GM10248 (cell line): ENCODE results near the gene DCTN2.

ENCODE experiments used
- CTCF ChIA-PET: fragments of 300-600 bp; sonication (Branson Sonifier 250); formaldehyde crosslinking; extraction: SDS; loops from one replicate; lab custom pipeline; 2021; ENCODE audit warnings: antibody characterized with exemption; lab: Yijun Ruan, JAX
- POLR2A ChIA-PET: fragments of 350-650 bp; sonication (Branson Sonifier 250); formaldehyde crosslinking; extraction: SDS; loops from one replicate; lab custom pipeline; 2020; ENCODE audit warnings: antibody characterized with exemption; lab: Yijun Ruan, JAX
- DNase-seq: peaks from one replicate; pipeline ENCODE4 v3.0.0; 2012; ENCODE audit errors: extremely low spot score
- CTCF ChIP-seq: IDR thresholded peaks from 2 replicates; pipeline ENCODE4 v1.5.1; 2012; ENCODE audit warnings: mild to moderate bottlenecking, low read depth; ENCODE audit errors: extremely low read depth, missing control alignments, control extremely low read depth

Gene DCTN2

GRCh38 chr12:57548488-57548887 lies 1.5 kb upstream of the DCTN2 start:
- DNase-seq, result no peak
- POLR2A ChIA-PET, result interaction anchor here (1.0 kb wide), 1 partner anchor 28 kb away, joined by 3 read pairs; the partner anchor contains the start of gene DDIT3
- CTCF ChIA-PET, result no interaction called here
- no peak for TF ChIP-seq CTCF

DNA sequence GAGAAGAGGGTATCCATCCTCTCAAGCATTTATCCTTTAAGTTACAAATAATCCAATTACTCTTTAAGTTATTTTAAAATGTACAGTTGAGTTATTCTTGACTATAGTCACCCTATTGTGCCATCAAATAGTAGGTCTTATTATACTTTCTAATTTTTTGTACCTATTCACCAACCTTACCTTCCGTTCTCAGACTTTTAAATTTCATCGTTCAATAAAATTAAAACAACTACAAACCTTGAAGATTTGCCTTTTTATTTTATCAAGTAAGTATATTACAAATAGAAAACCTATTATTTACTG lies 972 bp upstream of the DCTN2 start:
- TF ChIP-seq CTCF, result no peak
- no peak for DNase-seq
- POLR2A ChIA-PET, result interaction anchor here (1.0 kb wide), 1 partner anchor 28 kb away, joined by 3 read pairs; the partner anchor contains the start of gene DDIT3
- CTCF ChIA-PET, result no interaction called here

DNA sequence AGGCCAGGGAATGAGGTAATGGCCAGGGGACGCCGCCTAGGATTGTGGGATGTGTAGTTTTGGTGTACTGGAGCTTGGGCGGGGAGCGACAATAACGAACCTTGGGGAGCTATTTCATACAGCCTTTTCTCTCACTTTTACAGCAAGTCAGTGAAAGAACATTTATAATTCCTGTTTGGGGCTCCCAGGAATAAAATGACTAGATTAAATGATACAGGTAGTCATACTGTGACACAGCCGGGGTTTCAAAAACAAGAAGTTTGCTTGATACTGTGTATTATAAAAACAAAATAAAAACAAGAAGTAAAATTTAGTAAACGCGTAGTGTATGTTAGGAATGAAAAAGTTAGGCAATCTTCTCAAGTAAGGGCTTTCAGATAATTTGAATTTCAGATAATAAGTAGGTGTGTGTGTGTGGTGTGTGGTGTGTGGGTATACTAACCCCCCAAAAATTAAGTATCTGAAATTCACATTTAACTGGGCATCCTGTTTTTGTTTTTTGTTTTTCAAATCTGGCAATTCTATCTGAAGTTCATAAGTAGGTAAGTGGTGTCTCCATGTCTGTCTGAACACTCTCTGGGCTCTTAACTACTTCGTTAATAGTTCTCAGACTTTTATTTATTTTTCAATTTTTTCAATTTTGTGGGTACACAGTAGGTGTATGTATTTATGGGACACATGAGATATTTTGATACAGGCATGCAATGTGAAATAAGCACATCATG lies 458 bp upstream of the DCTN2 start:
- ChIA-PET CTCF (interaction anchor here (1.0 to 3.6 kb wide), 7 partner anchors 10 to 89 kb away, joined by 3 to 19 read pairs (median 6); partner anchors contain the start of gene GLI1), POLR2A (interaction anchor here (1.0 to 1.6 kb wide), 2 partner anchors 10 to 28 kb away, joined by 6 to 9 read pairs; no protein-coding TSS in a partner anchor)
- DNase-seq, result no peak
- TF ChIP-seq CTCF, result no peak

DNA sequence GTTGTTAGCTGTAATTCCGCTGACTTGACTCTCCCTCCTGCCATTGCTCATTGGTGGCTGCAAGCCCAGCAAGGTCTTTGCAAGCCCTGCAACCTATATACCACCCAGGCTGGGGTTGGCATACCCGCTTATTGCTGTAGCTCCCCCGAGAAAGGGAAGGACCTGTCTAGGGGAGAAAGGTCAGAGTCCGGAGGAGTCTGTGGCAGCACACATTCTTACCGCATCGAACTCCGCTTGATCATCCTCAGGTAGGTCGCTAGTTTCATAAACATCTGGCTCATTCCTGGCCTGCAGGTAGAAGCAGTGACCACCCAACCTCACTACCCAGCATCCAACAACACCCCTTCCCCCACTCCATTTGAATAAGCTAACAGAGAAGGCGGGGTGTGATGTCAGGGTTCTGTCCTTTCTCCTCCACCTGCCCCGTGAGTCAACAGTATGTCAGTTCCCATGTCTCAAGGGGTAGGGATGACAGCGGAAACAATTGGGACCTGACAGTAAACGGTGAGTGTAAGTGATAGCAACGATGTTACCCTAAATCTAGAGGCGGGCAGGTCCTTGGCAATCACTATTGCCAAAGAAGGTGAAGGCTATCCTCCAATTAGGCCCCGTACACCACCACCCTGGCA lies 1.1 kb downstream of the DCTN2 start:
- DNase-seq, result no peak
- no peak for TF ChIP-seq CTCF
- ChIA-PET CTCF (interaction anchor here (1.0 to 3.6 kb wide), 5 partner anchors 8 to 38 kb away, joined by 3 to 19 read pairs (median 7); no protein-coding TSS in a partner anchor), POLR2A (interaction anchor here (0.6 to 1.6 kb wide), 2 partner anchors 26 to 1333 kb away, joined by 3 to 6 read pairs; no protein-coding TSS in a partner anchor)

DNA sequence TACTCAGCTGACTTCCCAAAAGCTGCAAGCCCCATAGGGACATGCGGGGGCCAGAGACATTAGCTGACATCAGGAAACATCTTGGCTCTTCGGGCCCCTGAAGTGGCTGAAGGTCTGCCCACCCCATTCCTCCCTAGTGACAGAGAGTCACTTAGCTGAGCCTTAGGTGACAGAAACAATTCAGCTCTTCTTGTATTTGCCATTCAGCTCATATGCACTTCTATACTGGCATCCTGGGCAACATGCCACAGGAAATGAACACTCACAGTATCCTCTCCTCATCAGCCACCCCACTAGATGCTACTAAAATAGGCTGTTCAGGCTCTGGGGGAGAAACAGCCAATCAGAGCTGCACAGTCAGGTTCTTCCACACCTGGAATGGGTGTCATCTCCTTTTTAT lies 3.4 kb downstream of the DCTN2 start:
- TF ChIP-seq CTCF, result no peak
- ChIA-PET POLR2A (no interaction called here), CTCF (interaction anchor here (1.1 to 1.5 kb wide), 5 partner anchors 11 to 85 kb away, joined by 3 to 5 read pairs (median 3); partner anchors contain the start of gene GLI1)
- DNase-seq, result no peak

- TF ChIP-seq CTCF, result no peak
- CTCF ChIA-PET, result interaction anchor here (1.6 to 2.3 kb wide), 2 partner anchors 11 to 89 kb away, joined by 3 to 10 read pairs; no protein-coding TSS in a partner anchor
- no peak for DNase-seq
- POLR2A ChIA-PET, result no interaction called here
These were observed 5.3 kb downstream of the DCTN2 start for GRCh38 chr12:57541717-57542116.
